NCI-H2227 (cell line): Measurements from ENCODE around the gene UQCRFS1.
"Not testable (repeated sequence)": the region's sequence is repeated elsewhere in the genome, so short reads cannot be mapped to it uniquely, and the experiment has no call there.

ENCODE experiments used
- DNase-seq: peaks from one replicate; lab custom pipeline; 2025; ENCODE audit not compliant: unreplicated experiment; lab: John Stamatoyannopoulos, UW

Gene UQCRFS1

GRCh38 chr19:29215322-29215845, 2.4 kb upstream of the UQCRFS1 start:
- no peak for DNase-seq

GRCh38 chr19:29214411-29214810, 1.5 kb upstream of the UQCRFS1 start:
- no peak for DNase-seq

GRCh38 chr19:29212356-29212647, 649 bp downstream of the UQCRFS1 start:
- DNase-seq: no peak

DNA sequence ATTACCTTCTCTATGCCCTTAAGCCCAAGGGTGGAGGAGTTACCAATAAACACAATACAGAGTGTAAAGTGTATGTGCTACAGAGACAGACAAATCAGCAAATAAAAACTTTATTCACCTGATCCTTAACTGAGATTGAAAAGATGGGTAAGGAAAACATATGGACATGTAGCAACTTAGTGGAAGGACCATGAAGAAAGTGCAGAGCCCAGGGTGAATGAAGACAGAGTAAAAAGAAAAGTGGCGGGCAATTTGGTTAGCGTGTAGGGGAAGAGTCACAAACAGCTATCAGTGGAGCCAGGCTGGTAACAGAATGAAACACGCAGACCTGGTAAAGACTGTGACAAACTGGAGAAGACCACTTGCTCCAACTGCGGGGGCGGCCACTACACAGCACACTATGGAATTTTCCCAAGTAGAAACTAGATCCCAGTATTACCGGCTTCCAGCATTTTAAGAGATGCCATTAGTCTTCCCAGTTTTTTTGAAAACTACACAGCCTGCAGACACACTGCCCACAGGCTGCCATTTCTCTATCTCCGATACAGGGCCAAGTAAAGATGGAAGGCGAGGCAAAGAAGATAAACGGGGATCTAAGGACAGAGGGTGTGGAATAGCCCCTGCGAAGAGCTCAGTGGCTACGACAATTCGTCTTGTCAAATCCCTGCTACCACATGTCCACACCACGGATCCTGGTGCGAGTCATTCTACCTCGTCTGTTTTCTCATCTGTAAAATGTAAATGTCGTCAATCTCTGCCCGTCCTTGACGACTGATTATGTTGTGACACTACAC, 1.2 kb downstream of the UQCRFS1 start:
- peak; percentile 62 for DNase-seq

- DNase-seq: not testable (repeated sequence)
These were observed 1.9 kb downstream of the UQCRFS1 start for GRCh38 chr19:29211041-29211440.

GRCh38 chr19:29210502-29210901, 2.4 kb downstream of the UQCRFS1 start:
- not testable (repeated sequence) for DNase-seq

DNA sequence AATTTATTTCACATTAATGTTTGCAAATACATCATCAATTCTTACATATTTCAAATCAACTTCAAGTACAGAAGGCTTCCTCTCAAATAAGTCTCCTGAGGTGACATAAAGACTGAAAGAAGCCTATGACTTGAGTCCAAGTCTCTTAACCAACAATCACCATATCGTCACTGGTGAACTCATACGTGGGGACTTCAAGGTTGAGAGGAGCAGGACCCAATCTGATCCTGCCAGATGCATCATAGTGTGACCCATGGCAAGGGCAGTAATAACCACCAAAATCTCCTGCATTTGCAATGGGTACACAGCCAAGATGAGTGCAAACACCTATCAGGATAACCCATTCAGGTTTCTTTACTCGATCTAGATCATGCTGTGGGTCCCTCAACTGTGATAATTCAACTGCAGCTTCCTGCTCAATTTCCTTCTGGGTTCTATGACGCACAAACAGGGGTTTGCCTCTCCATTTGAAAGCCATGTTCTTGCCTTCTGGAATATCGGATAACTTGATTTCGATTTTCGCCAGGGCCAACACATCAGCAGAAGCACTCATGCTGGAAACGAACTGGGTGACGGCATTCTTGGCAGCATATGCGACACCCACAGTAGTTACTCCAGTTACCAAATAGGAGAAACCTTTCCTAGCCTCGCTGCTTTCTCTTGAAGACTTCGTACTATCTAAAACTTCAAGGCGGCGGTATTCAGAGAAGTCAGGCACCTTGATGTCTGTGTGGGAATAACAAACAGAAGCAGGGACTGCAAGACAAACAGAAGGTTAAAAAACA, 5.4 kb downstream of the UQCRFS1 start:
- not testable (repeated sequence) for DNase-seq

DNA sequence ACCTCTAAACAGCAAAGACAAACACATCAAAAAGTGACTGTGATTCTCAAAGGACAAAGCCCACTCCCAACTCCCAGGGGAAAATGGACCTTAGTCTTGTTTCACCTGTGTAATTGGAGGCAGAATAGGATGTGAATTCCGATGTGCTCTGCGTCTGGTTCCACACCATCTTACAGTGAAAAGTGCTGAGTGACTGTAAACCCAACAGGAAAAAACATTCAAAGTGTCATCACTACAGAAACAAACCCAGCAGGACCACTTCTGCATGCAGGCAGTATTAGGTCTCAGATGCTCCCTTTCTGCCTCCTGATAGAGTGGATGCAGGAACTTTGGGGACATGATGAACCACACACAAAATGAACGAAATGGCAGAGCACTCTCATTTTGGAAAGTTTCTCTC, 6.5 kb downstream of the UQCRFS1 start:
- DNase-seq: no peak

GRCh38 chr19:29202281-29202680, 10.7 kb downstream of the UQCRFS1 start:
- DNase-seq: no peak

DNA sequence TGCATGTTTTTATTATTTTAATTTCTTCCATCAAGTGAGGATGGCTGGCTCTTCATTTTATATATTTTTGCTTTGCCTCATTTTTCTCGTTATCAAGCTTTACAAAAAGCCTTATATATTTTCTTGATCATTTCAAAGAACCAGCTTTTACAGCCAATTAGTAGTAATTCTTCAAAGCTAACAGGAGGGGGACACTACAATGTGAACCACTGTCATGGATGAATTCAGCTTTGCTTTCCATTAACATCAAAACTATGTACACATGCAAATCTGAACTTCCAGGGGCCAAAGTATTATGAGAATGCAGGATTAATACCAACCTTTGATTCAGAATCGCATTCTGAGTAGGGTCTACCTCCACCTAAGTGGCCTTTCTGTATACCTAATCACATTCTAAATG, 11.1 kb downstream of the UQCRFS1 start:
- no peak for DNase-seq

- DNase-seq: no peak
These were observed 18.3 kb downstream of the UQCRFS1 start for GRCh38 chr19:29194658-29195057.

DNA sequence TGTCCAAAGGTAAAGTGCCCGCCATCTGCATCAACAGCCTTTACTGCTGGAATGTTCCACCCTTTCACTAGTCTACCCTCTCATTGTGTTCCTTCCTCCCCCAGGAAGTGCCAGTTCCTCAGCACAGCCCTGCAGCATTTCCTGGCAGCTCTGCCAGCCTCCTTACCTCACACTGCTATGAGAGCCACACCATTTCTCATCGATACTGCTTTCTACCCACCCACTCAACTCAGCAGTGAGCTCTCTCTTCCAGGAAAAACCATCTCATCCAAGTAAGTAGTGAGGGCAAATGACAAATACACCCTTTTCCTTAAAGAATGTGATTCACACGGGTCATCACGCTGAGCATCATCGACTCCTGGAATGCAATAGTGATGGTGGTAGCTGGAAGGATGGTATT, 19.8 kb downstream of the UQCRFS1 start:
- peak; percentile 54 for DNase-seq

DNA sequence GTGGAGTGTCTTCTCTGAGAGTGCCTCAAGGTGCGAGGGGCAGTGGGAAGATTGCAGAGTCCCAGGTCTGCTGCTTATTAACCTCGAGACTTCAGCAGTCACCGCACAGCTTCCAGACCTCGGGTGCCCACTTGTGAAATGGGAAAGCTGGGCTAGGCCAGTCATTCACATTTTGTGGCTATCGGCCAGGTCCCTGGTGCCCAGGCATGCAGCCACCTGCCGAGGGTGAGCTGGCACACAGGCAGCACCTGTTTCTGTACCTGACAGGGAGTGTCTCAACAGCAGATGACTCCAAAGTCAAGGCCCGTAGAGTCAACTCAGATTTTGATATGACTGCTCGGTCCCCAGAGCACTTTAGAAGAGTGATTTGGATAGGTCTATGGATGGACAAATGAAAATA, 21.9 kb downstream of the UQCRFS1 start:
- no peak for DNase-seq

- no peak for DNase-seq
These were observed 24.0 kb downstream of the UQCRFS1 start for GRCh38 chr19:29189033-29189360.

DNA sequence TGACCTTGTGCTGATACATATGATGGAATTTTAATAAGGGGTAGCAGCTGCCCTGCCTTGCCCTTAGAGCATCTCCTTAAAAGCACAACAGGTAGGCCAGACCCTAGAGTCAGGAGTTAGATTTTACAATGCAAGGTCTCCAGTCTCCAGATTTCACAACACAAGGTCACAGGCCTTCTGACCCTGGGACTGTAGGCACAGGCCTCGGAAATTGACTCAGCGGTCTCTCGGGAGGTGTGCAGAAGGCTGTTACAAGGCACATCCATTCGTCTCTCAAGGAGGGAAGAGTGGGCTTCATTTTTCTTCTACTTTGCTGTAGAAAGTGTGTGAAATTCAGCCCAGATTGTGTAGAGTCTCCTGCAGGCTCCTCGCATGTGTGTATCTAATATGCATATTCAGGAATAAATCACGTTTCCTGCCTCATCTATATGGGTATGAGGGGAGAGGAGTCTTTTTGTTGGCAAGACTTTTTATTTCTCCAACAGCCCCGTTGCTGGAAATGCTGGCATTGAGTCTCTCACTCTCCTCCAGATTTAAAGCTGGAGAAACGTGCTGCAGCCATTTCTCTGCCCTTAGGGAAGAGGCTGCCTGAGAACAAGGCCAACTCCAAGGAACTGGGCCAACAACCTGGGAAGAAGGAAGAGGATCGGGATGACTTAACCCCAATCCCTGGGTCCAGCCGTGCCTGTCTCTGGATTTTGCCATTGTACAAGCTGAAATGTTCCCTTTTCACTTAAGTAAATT, 24.5 kb downstream of the UQCRFS1 start:
- DNase-seq: no peak

GRCh38 chr19:29187676-29188075, 25.3 kb downstream of the UQCRFS1 start:
- no peak for DNase-seq

GRCh38 chr19:29185427-29185826, 27.5 kb downstream of the UQCRFS1 start:
- DNase-seq: no peak

- DNase-seq: no peak
These were observed 35.8 kb downstream of the UQCRFS1 start for GRCh38 chr19:29176981-29177754.

DNA sequence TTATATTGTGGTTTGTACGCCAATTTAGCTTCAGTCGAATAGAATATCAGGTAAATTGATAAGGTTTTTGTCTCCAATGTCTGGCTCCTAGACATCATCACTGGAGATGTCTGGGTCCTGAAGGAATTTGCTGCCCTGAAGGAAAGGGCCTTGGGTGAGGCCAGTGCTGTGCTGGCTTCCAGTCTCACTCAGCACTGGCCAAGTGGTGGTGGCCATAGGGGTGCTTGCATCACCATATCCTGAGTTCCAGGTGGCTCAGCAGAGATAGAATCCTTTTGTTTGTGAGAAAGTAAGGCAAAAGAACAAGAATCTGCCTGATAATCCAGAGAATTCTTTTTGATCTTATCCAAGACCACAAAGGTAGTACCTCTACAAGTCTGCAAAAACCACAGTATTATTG, 39.1 kb downstream of the UQCRFS1 start:
- DNase-seq: no peak

GRCh38 chr19:29172302-29172701, 40.6 kb downstream of the UQCRFS1 start:
- no peak for DNase-seq

DNA sequence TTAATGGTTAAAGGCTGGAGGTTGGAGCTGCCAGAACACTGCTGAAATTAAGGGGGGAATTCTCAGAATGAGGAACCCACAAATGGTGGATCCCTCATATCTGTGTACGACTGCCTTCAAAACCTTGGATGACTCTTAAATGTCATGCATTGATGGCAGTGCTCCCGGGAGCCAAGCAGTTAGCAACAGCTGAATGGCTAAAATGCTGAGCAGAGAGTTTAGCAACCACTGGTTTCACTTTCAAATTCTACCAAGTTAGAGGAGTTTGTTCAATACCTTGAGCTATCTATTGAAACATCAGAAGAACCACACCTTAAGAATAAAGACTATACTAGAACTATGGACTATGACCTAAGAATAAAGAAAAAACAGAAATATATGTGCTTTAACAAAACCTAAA, 41.4 kb downstream of the UQCRFS1 start:
- no peak for DNase-seq
